Measurements from ENCODE around the gene KCNK4.
A peak's percentile ranks its signal among the peaks of the same experiment; 100 is the strongest.

Gene KCNK4

GRCh38 chr11:64331569-64332371 is 40.7 kb downstream of the KCNK4 start:
- peak; percentile 6 to 44 (median 33) for DNase-seq

- no peak for DNase-seq
Measured at GRCh38 chr11:64333556-64333955, 42.5 kb downstream of the KCNK4 start.

- no peak for DNase-seq
Measured at GRCh38 chr11:64334764-64335735, 43.9 kb downstream of the KCNK4 start.

GRCh38 chr11:64337538-64338249 is 46.6 kb downstream of the KCNK4 start:
- no peak for DNase-seq

GRCh38 chr11:64338716-64339115 is 47.6 kb downstream of the KCNK4 start:
- DNase-seq = no peak

GRCh38 chr11:64339286-64339685 is 48.2 kb downstream of the KCNK4 start:
- no peak for DNase-seq

GRCh38 chr11:64339754-64340408 is 48.8 kb downstream of the KCNK4 start, which contains the start of gene CCDC88B:
CCDC88B (plus strand) TSS chr11:64340204; CDS start chr11:64340267, 63 bp downstream.
- DNase-seq = peak; percentile 72 to 87 (median 83)

- peak; percentile 23 to 76 (median 71) for DNase-seq
Measured at GRCh38 chr11:64340671-64341335, 49.7 kb downstream of the KCNK4 start.

GRCh38 chr11:64341429-64341828 is 50.3 kb downstream of the KCNK4 start:
- no peak for DNase-seq

GRCh38 chr11:64341851-64342791 is 51.0 kb downstream of the KCNK4 start:
- peak; percentile 78 to 90 (median 86) for DNase-seq

- DNase-seq = no peak
Measured at GRCh38 chr11:64342869-64343745, 52.0 kb downstream of the KCNK4 start.

- DNase-seq = no peak
Measured at GRCh38 chr11:64343767-64344559, 52.9 kb downstream of the KCNK4 start.

GRCh38 chr11:64344787-64345186 is 53.7 kb downstream of the KCNK4 start:
- no peak for DNase-seq

- no peak for DNase-seq
Measured at GRCh38 chr11:64347193-64347867, 56.2 kb downstream of the KCNK4 start.

- no peak for DNase-seq
Measured at GRCh38 chr11:64348383-64349024, 57.4 kb downstream of the KCNK4 start.

GRCh38 chr11:64349025-64349387 is 57.9 kb downstream of the KCNK4 start:
- DNase-seq = no peak

- DNase-seq = no peak
Measured at GRCh38 chr11:64349404-64349803, 58.3 kb downstream of the KCNK4 start.
